ENCODE measurements around the gene HNF1A. TPM values are rescaled to one million over a fixed set of nuclear protein-coding genes. Genes with fewer than 3 reads are reported as not detected.
"Not testable (repeated sequence)": the region's sequence is repeated elsewhere in the genome, so short reads cannot be mapped to it uniquely, and the experiment has no call there.

Gene HNF1A, protein sequence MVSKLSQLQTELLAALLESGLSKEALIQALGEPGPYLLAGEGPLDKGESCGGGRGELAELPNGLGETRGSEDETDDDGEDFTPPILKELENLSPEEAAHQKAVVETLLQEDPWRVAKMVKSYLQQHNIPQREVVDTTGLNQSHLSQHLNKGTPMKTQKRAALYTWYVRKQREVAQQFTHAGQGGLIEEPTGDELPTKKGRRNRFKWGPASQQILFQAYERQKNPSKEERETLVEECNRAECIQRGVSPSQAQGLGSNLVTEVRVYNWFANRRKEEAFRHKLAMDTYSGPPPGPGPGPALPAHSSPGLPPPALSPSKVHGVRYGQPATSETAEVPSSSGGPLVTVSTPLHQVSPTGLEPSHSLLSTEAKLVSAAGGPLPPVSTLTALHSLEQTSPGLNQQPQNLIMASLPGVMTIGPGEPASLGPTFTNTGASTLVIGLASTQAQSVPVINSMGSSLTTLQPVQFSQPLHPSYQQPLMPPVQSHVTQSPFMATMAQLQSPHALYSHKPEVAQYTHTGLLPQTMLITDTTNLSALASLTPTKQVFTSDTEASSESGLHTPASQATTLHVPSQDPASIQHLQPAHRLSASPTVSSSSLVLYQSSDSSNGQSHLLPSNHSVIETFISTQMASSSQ
- not detected for polyA plus RNA-seq (ENCODE audit: insufficient read length)

DNA sequence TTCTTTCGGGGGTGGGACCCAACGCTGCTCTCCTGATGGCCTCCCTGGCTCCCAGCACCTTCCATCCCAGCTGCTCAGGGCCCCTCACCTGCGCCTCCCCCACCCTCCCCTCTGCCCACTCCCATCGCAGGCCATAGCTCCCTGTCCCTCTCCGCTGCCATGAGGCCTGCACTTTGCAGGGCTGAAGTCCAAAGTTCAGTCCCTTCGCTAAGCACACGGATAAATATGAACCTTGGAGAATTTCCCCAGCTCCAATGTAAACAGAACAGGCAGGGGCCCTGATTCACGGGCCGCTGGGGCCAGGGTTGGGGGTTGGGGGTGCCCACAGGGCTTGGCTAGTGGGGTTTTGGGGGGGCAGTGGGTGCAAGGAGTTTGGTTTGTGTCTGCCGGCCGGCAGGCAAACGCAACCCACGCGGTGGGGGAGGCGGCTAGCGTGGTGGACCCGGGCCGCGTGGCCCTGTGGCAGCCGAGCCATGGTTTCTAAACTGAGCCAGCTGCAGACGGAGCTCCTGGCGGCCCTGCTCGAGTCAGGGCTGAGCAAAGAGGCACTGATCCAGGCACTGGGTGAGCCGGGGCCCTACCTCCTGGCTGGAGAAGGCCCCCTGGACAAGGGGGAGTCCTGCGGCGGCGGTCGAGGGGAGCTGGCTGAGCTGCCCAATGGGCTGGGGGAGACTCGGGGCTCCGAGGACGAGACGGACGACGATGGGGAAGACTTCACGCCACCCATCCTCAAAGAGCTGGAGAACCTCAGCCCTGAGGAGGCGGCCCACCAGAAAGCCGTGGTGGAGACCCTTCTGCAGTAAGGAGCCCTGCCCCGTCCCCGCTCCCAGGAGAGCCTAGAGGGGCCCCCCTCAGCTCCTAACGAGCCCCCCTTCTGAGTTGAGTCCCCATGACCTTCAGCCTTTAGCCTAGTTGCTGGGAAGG, at the start of gene HNF1A:
Gene HNF1A (plus strand): TSS at position 248 of the 924 bp plus-strand sequence. CDS start 226 bp downstream, at position 474.
- no peak for DNase-seq

DNA sequence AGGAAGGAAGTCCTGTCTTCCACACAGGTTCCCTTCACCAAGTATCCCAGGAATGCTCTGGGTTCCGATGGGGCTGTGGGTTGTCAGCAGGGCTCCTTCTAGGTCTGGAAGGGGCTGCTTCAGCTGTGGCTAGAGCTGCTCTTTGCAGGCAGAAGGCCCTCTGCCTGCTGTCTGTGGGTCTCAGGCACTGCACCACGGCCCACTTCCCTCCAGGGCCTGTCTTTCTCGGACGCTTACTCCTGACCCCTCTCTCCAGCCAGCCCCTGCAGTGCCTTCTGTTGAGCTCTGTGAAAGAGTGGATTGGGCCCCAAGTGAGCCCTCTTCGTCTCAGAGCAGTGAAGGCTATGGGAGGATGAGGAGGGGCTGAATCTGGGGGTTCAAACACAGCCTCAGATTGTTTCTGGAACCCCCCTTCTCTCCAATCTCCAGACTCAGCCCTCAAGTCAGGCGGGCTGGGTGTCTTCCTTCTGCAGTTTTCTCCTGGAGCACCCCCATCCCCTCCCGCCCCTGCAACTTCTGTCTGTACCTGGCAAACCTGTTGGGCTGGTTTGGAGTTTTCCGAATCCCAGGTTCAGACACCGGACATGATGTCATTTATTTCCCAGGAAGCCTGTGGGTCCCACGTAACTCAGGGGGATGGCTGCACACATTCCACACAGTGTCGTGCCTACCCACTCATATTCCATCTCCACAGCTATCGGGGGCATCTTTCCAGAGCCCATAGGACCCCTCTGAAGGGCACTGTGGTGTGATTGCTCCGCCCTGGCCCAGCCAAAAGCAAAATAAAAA, 49.3 kb upstream of the HNF1A start:
- DNase-seq: no peak

DNA sequence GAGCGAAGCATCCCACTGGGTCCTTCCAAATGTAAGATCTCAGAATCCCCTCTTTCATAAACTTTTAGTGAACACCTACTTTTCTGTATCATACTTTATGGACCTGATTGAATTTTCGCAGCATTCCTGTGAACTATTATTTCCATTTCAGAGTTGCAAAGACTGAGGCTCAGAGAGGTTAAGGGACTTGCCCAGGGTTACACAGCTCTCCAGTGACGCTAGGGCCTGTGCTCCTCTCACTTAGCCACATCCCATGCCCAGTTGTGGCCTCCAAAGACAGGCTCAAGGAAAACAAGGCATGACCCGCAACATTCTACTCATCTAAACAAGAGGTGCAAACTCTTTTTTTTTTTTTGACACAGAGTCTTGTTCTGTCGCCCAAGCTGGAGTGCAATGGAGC, 48.3 kb upstream of the HNF1A start:
- DNase-seq: no peak

DNA sequence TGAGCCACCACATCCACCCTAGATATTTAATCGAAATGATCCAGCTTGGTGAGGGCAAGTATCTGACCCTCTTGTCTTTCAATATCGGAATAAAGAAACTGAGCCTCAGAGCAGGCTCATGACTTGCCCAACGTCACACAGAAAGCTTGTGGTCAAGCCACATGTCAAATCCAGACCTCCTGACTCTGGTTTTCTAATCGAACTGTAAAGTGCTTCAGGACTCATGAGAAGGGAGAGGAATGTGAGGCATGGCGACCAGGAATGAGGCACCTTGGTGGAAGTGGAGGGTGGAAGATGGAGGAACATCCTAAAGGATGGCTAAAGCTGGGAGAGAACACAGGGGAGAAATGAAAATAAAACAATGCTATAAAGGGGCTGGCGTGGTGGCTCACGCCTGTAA, 46.3 kb upstream of the HNF1A start:
- DNase-seq: no peak

DNA sequence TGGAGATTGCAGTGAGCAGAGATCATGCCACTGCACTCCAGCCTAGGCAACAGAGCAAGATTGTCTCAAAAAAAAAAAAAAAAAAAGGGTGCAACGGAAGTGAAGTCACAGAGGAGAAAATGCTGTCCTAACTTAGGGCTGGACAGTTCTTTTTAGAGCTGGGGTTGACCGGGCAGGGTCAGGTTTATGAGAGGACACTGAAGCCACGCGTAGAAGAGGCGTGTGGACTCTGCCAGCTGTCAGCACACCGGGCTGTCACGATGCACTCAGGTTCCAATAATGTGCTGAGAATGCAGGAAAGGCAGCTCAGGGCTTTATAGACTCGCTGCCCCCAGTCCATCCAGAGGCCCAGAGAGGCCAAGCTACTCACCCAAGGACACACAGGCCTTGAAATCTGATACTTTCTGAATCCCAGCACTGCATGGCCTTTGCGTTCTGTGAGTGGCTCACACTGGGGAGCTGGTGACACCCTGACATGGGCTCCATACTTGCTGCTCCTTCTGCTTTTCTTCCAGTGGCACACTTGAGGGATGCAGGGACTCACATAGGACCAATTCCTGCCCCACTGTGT, 45.3 kb upstream of the HNF1A start:
- no peak for DNase-seq

DNA sequence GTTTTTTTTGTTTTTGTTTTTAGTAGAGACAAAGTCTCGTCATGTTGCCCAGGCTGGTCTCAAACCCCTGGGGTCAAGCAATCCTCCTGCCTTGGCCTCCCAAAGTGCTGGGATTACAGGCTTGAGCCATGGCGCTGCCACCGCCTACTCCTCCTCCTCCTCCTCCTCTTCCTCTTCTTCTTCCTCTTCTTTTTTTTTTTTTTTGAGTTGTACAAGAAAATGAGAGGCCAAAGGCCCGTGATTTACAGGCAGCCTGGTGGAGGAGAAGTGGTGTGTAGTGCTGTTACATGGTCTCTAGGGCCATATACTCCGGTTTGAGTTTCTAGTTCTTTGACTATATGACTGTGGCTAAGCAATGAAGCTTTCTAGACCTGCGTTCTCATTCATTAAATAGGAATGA, 44.6 kb upstream of the HNF1A start:
- DNase-seq: no peak

DNA sequence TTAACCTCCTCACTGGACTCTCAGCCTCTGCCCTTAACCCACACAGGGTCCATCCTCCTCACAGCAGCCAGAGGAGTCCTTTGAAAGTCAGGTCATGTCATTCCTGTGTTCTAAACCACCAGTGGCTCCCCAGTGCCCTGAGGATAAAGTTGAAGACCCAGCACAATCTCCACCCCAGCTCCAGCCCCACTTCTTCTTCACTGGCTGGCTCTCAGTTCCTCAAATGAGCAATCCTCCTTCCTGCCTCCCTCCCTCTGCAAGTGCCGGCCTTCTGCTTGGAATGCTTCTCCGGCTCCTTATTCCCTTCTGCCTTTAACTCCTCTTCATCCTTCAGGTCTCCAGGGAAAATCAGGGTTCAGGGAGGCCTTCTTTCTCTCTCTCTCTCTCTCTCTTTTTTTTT, 42.1 kb upstream of the HNF1A start:
- peak; percentile 10 for DNase-seq

DNA sequence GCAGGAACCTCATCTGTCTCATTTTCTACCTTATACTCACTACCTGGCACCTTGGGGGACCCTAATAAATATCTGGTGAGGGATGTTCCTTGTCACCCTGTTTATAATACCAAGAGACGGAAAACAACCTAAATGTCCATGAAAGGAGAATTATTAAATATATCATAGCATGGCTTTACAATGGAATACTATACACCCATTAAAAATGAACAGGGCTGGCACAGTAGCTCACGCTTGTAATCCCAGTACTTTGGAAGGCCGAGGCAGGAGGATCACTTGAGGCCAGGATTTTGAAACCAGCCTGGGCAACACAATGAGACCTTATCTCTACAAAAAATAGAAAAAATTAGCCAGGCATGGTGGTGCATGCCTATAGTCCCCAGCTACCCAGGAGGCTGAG, 39.8 kb upstream of the HNF1A start:
- no peak for DNase-seq

DNA sequence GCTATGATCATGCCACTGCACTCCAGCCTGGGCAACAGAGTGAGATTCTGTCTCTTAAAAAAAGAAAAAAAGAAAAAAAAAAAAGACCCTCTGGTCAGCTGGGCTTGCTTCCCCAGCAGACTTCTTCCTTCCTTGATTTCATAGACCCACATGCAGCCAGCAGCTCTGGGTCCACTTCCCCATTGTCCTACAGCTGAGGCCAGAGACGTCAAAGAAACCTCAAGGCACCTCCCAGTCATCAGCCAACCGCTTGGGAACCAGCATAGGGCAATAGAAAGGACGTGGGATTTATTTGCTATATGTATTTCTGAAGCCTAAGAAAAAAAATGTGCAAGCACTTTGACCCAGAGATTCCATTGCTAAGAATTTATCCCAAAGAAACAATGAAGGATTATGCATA, 38.8 kb upstream of the HNF1A start:
- DNase-seq: peak; percentile 32

DNA sequence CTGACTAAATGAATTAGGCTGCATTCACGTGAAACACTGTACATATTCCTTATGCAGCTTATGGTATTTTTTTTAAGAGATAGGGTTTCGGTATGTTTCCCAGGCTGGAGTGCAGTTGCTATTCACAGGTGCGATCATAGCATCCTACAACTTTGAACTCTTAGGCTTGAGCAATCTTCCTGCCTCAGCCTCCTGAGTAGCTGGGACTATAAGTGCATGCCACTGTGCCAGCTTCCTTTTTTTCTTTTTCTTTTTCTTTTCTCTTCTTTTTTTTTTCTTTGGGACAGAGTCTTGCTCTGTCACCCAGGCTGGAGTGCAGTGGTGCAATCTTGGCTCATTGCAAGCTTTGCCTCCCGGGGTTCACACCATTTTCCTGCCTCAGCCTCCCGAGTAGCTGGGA, 38.3 kb upstream of the HNF1A start:
- no peak for DNase-seq

DNA sequence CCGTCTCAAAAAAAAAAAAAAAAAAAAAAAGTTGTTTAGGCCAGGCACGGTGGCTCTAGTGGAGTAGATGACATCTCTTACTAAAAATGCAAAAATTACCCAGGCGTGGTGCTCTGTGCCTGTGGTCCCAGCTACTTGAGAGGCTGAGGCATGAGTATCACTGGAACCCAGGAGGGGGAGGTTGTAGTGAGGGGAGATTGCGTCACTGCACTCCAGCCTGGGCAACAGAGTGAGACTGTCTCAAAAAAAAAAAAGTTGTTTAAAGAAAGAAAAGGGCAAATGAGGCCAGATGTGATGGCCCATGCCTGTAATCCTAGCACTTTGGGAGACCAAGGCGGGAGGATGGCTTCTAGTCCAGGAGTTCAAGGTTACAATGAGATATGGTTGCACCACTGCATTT, 37.5 kb upstream of the HNF1A start:
- DNase-seq: no peak

DNA sequence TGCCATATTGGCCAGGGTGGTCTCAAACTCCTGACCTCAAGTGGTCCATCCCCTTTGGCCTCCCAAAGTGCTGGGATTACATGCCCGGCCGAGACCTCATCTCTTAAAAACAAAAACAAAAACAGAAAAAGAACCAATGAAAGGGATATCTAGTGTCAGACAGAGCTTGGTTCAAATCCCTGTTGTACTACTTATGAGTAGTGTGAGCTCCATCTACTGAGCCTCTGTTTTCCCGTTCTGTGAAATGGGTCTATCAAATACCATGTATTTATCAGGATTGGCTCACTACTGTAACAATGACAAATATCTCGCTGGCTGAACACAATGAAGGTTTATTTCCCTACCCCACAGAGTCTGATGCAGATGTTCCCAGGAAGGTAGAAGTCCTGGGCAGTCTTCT, 36.9 kb upstream of the HNF1A start:
- no peak for DNase-seq

DNA sequence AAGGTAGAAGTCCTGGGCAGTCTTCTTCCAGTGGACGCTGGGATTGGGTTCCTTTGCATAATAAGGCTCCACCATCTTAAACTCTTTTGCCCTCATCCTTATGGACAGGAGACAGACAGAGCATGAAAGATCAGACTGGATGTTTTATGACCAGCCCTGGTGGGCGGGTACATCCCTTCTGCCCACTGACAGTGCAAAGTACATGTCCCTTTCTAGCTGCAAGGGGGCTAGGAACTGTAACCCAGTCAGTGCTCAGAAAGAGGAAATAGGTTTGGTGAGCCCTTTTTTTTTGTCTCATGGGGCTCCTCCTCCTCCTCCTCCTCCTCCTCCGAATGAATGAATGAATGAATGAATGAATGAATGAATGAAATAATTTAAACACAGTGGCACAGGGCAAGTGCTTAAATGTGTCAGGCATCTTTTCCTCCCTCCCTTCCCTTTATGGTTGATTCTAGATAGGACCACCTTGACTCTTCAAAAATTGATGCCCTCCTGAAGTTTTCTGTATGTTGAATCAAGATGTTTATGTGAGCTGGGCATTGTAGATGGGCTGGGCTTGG, 36.4 kb upstream of the HNF1A start:
- DNase-seq: no peak

DNA sequence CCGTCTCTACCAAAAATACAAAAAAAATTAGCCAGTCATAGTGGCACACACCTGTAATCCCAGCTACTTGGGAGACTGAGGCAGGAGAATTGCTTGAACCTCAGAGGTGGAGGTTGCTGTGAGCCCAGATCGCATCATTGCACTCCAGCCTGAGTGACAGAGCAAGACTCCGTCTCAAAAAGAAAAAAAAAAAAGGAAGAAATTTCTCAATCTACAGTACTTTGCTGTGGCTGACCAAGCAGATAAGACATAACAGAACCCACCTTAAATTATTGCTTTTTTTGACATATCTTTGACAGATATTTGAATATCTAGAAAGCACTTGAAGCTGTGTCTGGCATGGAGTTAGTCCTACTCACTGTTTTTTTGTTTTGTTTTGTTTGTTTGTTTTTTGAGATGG, 34.9 kb upstream of the HNF1A start:
- no peak for DNase-seq

DNA sequence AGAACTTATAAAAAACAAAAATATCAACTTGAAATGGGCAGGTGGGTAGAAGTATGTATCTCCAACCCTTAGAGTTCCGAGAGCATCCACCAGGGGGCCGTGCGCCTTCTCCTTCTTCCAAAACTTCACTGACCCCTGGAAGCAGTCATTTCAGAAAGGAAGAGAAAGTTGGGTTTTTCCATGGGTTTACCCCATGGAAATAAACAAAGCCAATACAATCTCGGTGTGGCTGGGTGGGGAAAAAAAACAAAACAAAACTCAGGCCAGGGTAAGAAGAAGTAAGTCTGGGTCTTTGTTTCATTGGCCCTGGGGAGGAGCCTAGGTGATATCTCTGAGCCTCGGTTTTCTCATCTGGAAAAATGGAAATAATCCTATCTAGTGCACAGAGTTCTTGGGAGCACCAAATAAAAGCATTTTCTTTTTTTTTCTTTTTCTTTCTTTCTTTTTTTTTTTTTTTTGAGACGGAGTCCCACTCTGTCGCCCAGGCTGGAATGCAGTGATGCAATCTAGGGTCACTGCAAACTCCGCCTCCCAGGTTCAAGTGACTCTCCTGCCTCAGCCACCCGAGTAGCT, 33.6 kb upstream of the HNF1A start:
- peak; percentile 34 for DNase-seq

DNA sequence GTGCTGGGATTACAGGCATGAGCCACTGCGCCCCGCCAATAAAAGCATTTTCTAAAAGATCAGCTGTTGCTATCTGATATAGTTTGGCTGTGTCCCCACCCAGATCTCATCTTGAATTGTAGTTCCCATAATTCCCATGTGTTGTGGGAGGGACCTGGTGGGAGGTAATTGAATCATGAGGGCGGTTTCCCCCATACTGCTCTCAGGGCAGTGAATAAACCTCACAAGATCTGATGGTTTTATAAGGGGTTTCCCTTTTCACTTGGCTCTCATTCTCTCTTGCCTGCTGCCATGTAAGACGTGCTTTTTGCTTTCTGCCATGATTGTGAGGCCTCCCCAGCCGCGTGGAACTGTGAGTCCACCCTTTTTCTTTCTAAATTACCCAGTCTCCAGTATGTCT, 32.8 kb upstream of the HNF1A start:
- DNase-seq: not testable (repeated sequence)

DNA sequence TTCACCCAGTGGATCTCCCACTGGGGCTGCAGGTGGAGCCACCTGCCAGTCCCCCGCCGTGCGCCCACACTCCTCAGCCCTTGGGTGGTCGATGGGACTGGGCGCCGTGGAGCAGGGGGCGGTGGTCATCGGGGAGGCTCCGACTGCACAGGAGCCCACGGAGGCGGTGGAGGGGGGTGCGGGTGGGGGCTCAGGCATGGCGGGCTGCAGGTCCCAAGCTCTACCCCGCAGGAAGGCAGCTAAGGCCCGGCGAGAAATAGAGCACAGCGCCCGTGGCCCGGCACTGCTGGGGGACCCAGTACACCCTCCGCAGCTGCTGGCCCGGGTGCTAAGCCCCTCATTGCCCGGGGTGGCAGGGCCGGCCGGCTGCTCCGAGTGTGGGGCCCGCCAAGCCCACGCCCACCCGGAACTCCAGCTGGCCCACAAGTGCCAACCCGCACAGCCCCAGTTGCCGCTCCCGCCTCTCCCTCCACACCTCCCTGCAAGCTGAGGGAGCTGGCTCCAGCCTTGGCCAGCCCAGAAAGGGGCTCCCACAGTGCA, 28.0 kb upstream of the HNF1A start:
- not testable (repeated sequence) for DNase-seq

DNA sequence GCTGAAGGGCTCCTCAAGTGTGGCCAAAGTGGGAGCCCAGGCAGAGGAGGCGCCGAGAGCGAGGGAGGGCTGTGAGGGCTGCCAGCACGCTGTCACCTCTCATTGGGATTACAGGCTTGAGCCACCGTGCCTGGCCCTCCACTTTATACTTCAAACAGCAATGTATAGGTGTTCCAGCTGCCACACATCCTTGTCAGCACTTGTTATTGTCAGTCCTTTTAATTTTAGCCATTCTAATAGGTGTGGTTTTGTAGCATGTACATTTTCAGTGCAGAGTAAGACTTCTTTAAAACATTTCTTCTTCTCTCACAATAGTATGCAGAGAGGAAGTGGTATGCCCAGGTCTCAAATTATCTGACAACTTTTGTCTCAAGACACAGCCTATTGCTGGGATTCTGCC, 27.5 kb upstream of the HNF1A start:
- no peak for DNase-seq

DNA sequence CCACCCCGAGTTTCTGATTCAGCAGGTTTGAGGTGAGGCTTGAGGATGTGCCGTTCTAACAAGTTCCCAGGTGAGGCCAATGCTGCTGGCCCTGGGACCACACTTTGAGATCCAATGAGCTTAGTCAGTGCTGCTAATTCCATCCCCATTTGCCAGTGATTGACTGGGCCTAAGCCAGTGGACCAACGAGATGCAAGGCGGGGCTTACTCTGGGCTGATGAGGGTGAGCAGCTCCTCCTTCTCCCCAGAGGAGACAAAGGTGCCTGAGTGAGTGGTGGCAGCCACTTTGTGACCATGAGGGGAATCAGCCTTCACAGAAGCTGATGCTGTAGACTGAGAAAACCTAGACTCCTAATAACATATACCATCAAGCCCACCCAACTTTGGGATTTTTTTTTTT, 23.1 kb upstream of the HNF1A start:
- no peak for DNase-seq

DNA sequence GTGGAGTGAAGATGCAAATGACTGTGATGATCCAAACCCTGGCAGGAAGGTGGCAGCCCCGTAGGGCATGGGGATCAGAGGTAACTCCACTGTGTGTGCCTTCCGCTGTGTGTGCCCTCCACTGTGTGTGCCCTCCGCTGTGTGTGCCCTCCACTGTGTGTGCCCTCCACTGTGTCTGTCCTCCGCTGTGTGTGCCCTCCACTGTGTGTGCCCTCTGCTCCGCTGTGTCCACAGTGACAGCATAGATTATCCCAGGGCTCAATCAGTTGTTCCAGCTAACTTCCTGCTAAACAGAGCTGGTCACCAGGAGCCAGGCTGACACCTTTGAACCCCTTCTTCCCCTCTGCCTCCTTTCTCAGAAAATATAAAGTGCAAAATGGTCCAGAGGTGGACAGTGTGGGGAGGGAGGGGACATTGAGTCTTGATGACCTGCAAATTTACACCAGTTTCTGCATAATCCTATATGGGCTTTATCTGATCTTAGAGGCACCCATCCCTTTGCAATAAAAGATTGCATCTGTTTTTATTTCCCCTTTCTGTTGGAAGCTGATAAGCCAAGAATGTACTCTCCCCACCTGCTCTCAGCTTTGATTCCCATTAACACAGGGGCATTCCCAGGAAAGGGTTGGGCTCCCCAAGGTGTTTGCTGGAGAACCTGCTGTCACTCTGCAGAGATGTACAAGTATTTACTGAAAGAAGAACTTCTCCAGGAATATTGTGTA, 21.6 kb upstream of the HNF1A start:
- DNase-seq: no peak
